Medulla oblongata (tissue), 1 donor: ENCODE measurements around the gene ITM2C.

Experiments
- DNase-seq: peaks from one replicate; pipeline ENCODE4 v3.0.0-alpha.2; 2015; ENCODE audit errors: extremely low spot score

The ITM2C gene

GRCh38 chr2:230907361-230908091, 42.8 kb downstream of the ITM2C start:
- no peak for DNase-seq

GRCh38 chr2:230908092-230908594, 43.4 kb downstream of the ITM2C start:
- no peak for DNase-seq

GRCh38 chr2:230908595-230909191, 44.0 kb downstream of the ITM2C start:
- DNase-seq, result no peak

GRCh38 chr2:230909841-230910545, 45.3 kb downstream of the ITM2C start:
- no peak for DNase-seq

GRCh38 chr2:230910546-230911177, 45.9 kb downstream of the ITM2C start:
- no peak for DNase-seq

- no peak for DNase-seq
Measured at GRCh38 chr2:230912046-230912445, 47.3 kb downstream of the ITM2C start.

- DNase-seq, result no peak
Measured at GRCh38 chr2:230912724-230913123, 48.0 kb downstream of the ITM2C start.

GRCh38 chr2:230913406-230914143, 48.8 kb downstream of the ITM2C start:
- DNase-seq, result peak; percentile 57

GRCh38 chr2:230914886-230915285, 50.1 kb downstream of the ITM2C start:
- no peak for DNase-seq

- no peak for DNase-seq
Measured at GRCh38 chr2:230915319-230915718, 50.6 kb downstream of the ITM2C start.

- no peak for DNase-seq
Measured at GRCh38 chr2:230916218-230916617, 51.5 kb downstream of the ITM2C start.

- no peak for DNase-seq
Measured at GRCh38 chr2:230919240-230919639, 54.5 kb downstream of the ITM2C start.

- no peak for DNase-seq
Measured at GRCh38 chr2:230919681-230920080, 54.9 kb downstream of the ITM2C start.

- no peak for DNase-seq
Measured at GRCh38 chr2:230920167-230920566, 55.4 kb downstream of the ITM2C start.

GRCh38 chr2:230921806-230922595, 57.3 kb downstream of the ITM2C start:
- DNase-seq, result no peak

- no peak for DNase-seq
Measured at GRCh38 chr2:230922951-230923717, 58.4 kb downstream of the ITM2C start.

GRCh38 chr2:230924092-230924469, 59.3 kb downstream of the ITM2C start:
- no peak for DNase-seq

- peak; percentile 28 for DNase-seq
Measured at GRCh38 chr2:230924470-230925341, 60.0 kb downstream of the ITM2C start, which contains the start of gene GPR55. Gene GPR55 (minus strand): TSS chr2:230925242. CDS start chr2:230910962, 14,280 bp downstream.

- no peak for DNase-seq
Measured at GRCh38 chr2:230925443-230925878, 60.7 kb downstream of the ITM2C start.
